Mammary epithelial cell (primary cell): ENCODE data around the gene RTL1.

ENCODE experiments used
- EZH2 ChIP-seq: IDR thresholded peaks from 2 replicates; pipeline ENCODE4 v1.6.1; 2012; ENCODE audit warnings: low read length, inconsistent platforms, borderline replicate concordance
- TF ChIP-seq, protein P1 (sequence below), 2 donors: IDR thresholded peaks in 1 of 2; conservative IDR thresholded peaks in 1 of 2; 2 replicates each; pipeline ENCODE4 v1.5.1; 2011 to 2012; ENCODE audit warnings: inconsistent platforms in 2 of 2, low read length in 2 of 2, mild to moderate bottlenecking in 2 of 2, control low read depth in 1 of 2, low read depth in 1 of 2; ENCODE audit not compliant: insufficient read depth in 1 of 2; ENCODE audit errors: extremely low read depth in 1 of 2

DNA sequence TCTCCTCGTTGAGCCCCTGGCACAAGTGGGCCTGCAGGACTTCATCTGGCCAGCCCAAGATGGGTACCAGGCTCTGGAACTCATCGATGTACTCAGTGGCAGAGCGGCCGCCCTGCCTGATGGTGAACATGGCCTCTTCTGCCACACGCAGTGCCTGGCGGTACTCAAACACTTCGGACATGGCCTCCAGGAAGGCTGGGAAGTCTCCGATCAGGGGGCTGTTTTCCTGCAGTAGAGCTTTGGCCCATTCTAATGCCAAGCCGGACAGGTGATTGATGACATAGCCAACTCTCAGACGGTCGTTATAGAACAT is 19.8 kb downstream of the RTL1 start:
- TF ChIP-seq EZH2 = no peak
- TF ChIP-seq, protein P1, sequence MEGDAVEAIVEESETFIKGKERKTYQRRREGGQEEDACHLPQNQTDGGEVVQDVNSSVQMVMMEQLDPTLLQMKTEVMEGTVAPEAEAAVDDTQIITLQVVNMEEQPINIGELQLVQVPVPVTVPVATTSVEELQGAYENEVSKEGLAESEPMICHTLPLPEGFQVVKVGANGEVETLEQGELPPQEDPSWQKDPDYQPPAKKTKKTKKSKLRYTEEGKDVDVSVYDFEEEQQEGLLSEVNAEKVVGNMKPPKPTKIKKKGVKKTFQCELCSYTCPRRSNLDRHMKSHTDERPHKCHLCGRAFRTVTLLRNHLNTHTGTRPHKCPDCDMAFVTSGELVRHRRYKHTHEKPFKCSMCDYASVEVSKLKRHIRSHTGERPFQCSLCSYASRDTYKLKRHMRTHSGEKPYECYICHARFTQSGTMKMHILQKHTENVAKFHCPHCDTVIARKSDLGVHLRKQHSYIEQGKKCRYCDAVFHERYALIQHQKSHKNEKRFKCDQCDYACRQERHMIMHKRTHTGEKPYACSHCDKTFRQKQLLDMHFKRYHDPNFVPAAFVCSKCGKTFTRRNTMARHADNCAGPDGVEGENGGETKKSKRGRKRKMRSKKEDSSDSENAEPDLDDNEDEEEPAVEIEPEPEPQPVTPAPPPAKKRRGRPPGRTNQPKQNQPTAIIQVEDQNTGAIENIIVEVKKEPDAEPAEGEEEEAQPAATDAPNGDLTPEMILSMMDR (conservative IDR thresholded peaks at IDR 0.05 in 1 of 2, IDR thresholded peaks at IDR 0.05 in 1 of 2; ENCODE audit: extremely low read depth in 1 of 2, insufficient read depth in 1 of 2, low read depth in 1 of 2, low read length in 2 of 2) = no peak
